HUES64 (cell line): ENCODE results near the gene FILIP1L.

Experiments used
- H3K27ac ChIP-seq: 2 replicates; pipeline ENCODE4 v1.7.0; 2013; ENCODE audit warnings: low read depth, low read length, inconsistent platforms
- H3K27me3 ChIP-seq: 2 replicates; pipeline ENCODE4 v1.6.1; 2013; ENCODE audit warnings: mild to moderate bottlenecking, low read length; ENCODE audit not compliant: insufficient read depth
- H3K36me3 ChIP-seq: 2 replicates; pipeline ENCODE4 v1.6.1; 2013; ENCODE audit warnings: mild to moderate bottlenecking, low read length; ENCODE audit not compliant: insufficient read depth
- H3K4me1 ChIP-seq: 2 replicates; pipeline ENCODE4 v1.6.1; 2013; ENCODE audit warnings: mild to moderate bottlenecking, low read length, moderate library complexity; ENCODE audit not compliant: insufficient read depth
- H3K4me3 ChIP-seq: 2 replicates; pipeline ENCODE4 v1.5.1; 2013; ENCODE audit warnings: mild to moderate bottlenecking, low read length, moderate library complexity
- H3K9ac ChIP-seq: 2 replicates; pipeline ENCODE4 v1.6.1; 2013; ENCODE audit warnings: mild to moderate bottlenecking, low read depth, low read length
- H3K9me3 ChIP-seq: 2 replicates; pipeline ENCODE4 v1.6.1; 2013; ENCODE audit warnings: low read depth, low read length; ENCODE audit not compliant: insufficient read depth
- WGBS: fragments of 150-250, 120-280 bp; methylation state at CpG from one replicate; pipeline ENCODE4 v1.1.7; 2013; ENCODE audit warnings: missing lambda C conversion rate; 5-methylcytosine and 5-hydroxymethylcytosine counted together

The FILIP1L gene

GRCh38 chr3:99902091-99902490 lies 212.2 kb downstream of the FILIP1L start:
- H3K4me1 ChIP-seq: peaks cover 12% of the 10 kb centered on the region; the same call in 1 of the 2 replicates
- H3K4me3 ChIP-seq: no peak overlapping the region
- H3K27ac ChIP-seq: no peak overlapping the region
- H3K36me3 ChIP-seq: no peaks in the 10 kb centered on the region
- 82% methylated on average over 1 of the region's 1 CpG for whole genome bisulfite sequencing
- H3K9ac ChIP-seq: no peak overlapping the region
- no peaks in the 10 kb centered on the region for H3K27me3 ChIP-seq
- no peaks in the 10 kb centered on the region for H3K9me3 ChIP-seq

GRCh38 chr3:99901200-99901926 lies 212.9 kb downstream of the FILIP1L start:
- no peak overlapping the region for H3K4me3 ChIP-seq
- H3K36me3 ChIP-seq: no peaks in the 10 kb centered on the region
- no peaks in the 10 kb centered on the region for H3K27me3 ChIP-seq
- H3K9ac ChIP-seq: no peak overlapping the region
- no peak overlapping the region for H3K27ac ChIP-seq
- 92% methylated on average over 5 of the region's 6 CpGs for WGBS
- H3K9me3 ChIP-seq: no peaks in the 10 kb centered on the region
- H3K4me1 ChIP-seq: peaks cover 18% of the 10 kb centered on the region

- Histone ChIP-seq H3K9me3 (no peaks in the 10 kb centered on the region), H3K4me3 (no peak overlapping the region), H3K27me3 (no peaks in the 10 kb centered on the region), H3K9ac (no peak overlapping the region), H3K36me3 (no peaks in the 10 kb centered on the region), H3K27ac (no peak overlapping the region), H3K4me1 (peaks cover 29% of the 10 kb centered on the region)
- WGBS: 100% methylated on average over 1 of the region's 1 CpG
These were observed 214.1 kb downstream of the FILIP1L start for GRCh38 chr3:99900248-99900647.

- no peak overlapping the region for H3K27ac ChIP-seq
- H3K27me3 ChIP-seq: no peaks in the 10 kb centered on the region
- 90% methylated on average over 3 of the region's 3 CpGs for WGBS
- no peaks in the 10 kb centered on the region for H3K36me3 ChIP-seq
- peaks cover 30% of the 10 kb centered on the region for H3K4me1 ChIP-seq
- H3K9ac ChIP-seq: no peak overlapping the region
- no peaks in the 10 kb centered on the region for H3K9me3 ChIP-seq
- no peak overlapping the region for H3K4me3 ChIP-seq
These were observed 214.7 kb downstream of the FILIP1L start for GRCh38 chr3:99899603-99900002.

GRCh38 chr3:99896482-99896881 lies 217.8 kb downstream of the FILIP1L start:
- no peaks in the 10 kb centered on the region for H3K27me3 ChIP-seq
- H3K4me3 ChIP-seq: no peak overlapping the region
- H3K27ac ChIP-seq: peak overlapping the region; percentile 66
- H3K9me3 ChIP-seq: no peaks in the 10 kb centered on the region
- H3K36me3 ChIP-seq: no peaks in the 10 kb centered on the region
- 39% methylated on average over 2 of the region's 3 CpGs for WGBS
- H3K9ac ChIP-seq: peak overlapping the region; percentile 17; the same call in 1 of the 2 replicates
- peaks cover 31% of the 10 kb centered on the region for H3K4me1 ChIP-seq

GRCh38 chr3:99895703-99896441 lies 218.4 kb downstream of the FILIP1L start:
- Histone ChIP-seq H3K27me3 (no peaks in the 10 kb centered on the region), H3K4me3 (no peak overlapping the region), H3K27ac (peak overlapping the region; percentile 66), H3K9me3 (no peaks in the 10 kb centered on the region), H3K9ac (peak overlapping the region; percentile 17; the same call in 1 of the 2 replicates), H3K36me3 (no peaks in the 10 kb centered on the region), H3K4me1 (peaks cover 30% of the 10 kb centered on the region)
- 76% methylated on average over 1 of the region's 2 CpGs for WGBS

GRCh38 chr3:99895131-99895696 lies 219.1 kb downstream of the FILIP1L start:
- Histone ChIP-seq H3K27me3 (no peaks in the 10 kb centered on the region), H3K36me3 (no peaks in the 10 kb centered on the region), H3K4me1 (peaks cover 28% of the 10 kb centered on the region), H3K4me3 (no peak overlapping the region), H3K9ac (no peak overlapping the region), H3K9me3 (no peaks in the 10 kb centered on the region), H3K27ac (no peak overlapping the region; the same call in 1 of the 2 replicates)
- 97% methylated on average over 3 of the region's 3 CpGs for WGBS

GRCh38 chr3:99892332-99892731 lies 222.0 kb downstream of the FILIP1L start:
- H3K4me1 ChIP-seq: peaks cover 28% of the 10 kb centered on the region
- H3K4me3 ChIP-seq: no peak overlapping the region
- H3K9ac ChIP-seq: no peak overlapping the region
- H3K27me3 ChIP-seq: no peaks in the 10 kb centered on the region
- no peaks in the 10 kb centered on the region for H3K36me3 ChIP-seq
- H3K9me3 ChIP-seq: no peaks in the 10 kb centered on the region
- no peak overlapping the region for H3K27ac ChIP-seq

- H3K36me3 ChIP-seq: no peaks in the 10 kb centered on the region
These were observed 222.6 kb downstream of the FILIP1L start for GRCh38 chr3:99891610-99892285.

GRCh38 chr3:99885851-99886250 lies 228.4 kb downstream of the FILIP1L start:
- WGBS: 87% methylated on average over 3 of the region's 3 CpGs

More at GRCh38 chr3:99891610-99892285, 222.6 kb downstream of the FILIP1L start:
- WGBS: no CpG with 5 or more reads among the region's 2 CpGs
- no peaks in the 10 kb centered on the region for H3K27me3 ChIP-seq
- no peak overlapping the region for H3K9ac ChIP-seq
- peaks cover 27% of the 10 kb centered on the region for H3K4me1 ChIP-seq
- H3K9me3 ChIP-seq: no peaks in the 10 kb centered on the region
- H3K27ac ChIP-seq: no peak overlapping the region
- no peak overlapping the region for H3K4me3 ChIP-seq

GRCh38 chr3:99885085-99885484 lies 229.2 kb downstream of the FILIP1L start:
- WGBS: 90% methylated on average over 1 of the region's 1 CpG
- Histone ChIP-seq H3K9ac (no peak overlapping the region), H3K27ac (no peak overlapping the region), H3K36me3 (no peaks in the 10 kb centered on the region), H3K27me3 (peaks cover 1% of the 10 kb centered on the region; the same call in 1 of the 2 replicates), H3K4me1 (peaks cover 12% of the 10 kb centered on the region), H3K9me3 (no peaks in the 10 kb centered on the region), H3K4me3 (no peak overlapping the region)

More at GRCh38 chr3:99885851-99886250, 228.4 kb downstream of the FILIP1L start:
- Histone ChIP-seq H3K4me3 (no peak overlapping the region), H3K4me1 (peaks cover 15% of the 10 kb centered on the region), H3K27ac (no peak overlapping the region), H3K9ac (no peak overlapping the region), H3K9me3 (no peaks in the 10 kb centered on the region), H3K27me3 (no peaks in the 10 kb centered on the region), H3K36me3 (no peaks in the 10 kb centered on the region)
